ENCODE results near the gene EVPLL. TPM values are rescaled to one million over a fixed set of nuclear protein-coding genes. Genes with fewer than 3 reads are reported as not detected.
"Not testable (repeated sequence)": the region's sequence is repeated elsewhere in the genome, so short reads cannot be mapped to it uniquely, and the experiment has no call there.

EVPLL gene
- polyA plus RNA-seq, 1 of the 3 experiments (the other 2 are of a cell fraction) = not detected

DNA sequence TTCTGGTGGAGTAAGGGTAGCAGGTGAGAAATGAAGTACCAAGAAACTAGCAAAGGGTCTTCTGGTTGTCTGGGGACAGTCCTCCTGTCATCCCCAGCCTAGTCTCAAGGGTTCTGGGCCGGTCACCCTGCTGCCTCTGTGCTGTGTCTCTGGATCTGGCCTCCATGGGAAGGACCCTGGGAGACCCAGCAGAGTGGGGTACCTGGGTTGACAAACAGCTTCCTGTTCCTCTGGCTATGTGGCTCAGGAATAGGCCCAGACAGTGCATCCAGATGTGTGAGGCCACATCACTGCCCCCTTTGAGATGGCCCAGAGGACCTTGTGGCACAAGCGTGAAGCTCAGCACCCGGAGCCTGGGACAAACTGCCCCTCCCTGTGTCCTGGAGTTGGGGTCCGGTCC lies 10.7 kb downstream of the EVPLL start:
- H3K36me3 ChIP-seq (replicated peaks in 1 of 2; ENCODE audit: control insufficient read depth in 1 of 2, insufficient read depth in 2 of 2, low read length in 1 of 2); H4K20me1 ChIP-seq (ENCODE audit: insufficient read depth); POLR2A ChIA-PET; H3K27ac ChIP-seq (ENCODE audit: low read depth in 2 of 2, low read length in 1 of 2); H3K27me3 ChIP-seq (ENCODE audit: insufficient read depth); H3K4me2 ChIP-seq; H3K4me1 ChIP-seq (ENCODE audit: control insufficient read depth in 1 of 2, insufficient read depth in 2 of 2, low read depth in 1 of 2, low read length in 1 of 2); H3K9ac ChIP-seq; H3K9me3 ChIP-seq; DNase-seq; H3K79me2 ChIP-seq (ENCODE audit: insufficient read depth); H2AFZ ChIP-seq (ENCODE audit: low read depth); H3F3A ChIP-seq (replicated peaks; ENCODE audit: insufficient read depth); H3K9me2 ChIP-seq; H3K4me3 ChIP-seq (ENCODE audit: low read depth in 2 of 2, low read length in 1 of 2): not testable (repeated sequence)
- CTCF ChIA-PET = interaction anchor here (0.6 kb wide), 1 partner anchor 1570 kb away, joined by 3 read pairs; no protein-coding TSS in a partner anchor
- WGBS (ENCODE audit: low lambda C conversion rate) = 54% methylated on average over 3 of the region's 4 CpGs

DNA sequence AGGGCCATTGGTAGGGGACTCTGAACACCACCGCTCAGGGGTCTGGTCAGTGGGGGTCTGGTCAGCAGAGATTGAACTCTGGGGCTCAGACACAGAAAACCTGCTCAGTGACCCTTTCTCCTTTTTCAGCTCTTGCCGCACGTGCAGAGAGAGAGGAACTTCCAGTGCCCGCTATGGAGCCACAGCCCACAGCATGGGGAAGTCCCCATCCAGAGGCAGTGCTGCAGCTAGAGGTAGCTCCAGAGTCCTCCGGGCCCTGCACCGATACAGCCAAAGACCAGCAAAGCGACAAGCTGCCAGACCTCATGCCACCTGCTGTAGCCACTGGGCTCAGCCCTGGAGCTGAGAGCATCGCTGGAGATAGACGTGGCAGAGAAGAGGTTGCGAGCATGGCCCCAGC lies 11.2 kb downstream of the EVPLL start:
- H3K4me2 ChIP-seq; H4K20me1 ChIP-seq (ENCODE audit: insufficient read depth); H3K9ac ChIP-seq; H3K79me2 ChIP-seq (ENCODE audit: insufficient read depth); H3F3A ChIP-seq (replicated peaks; ENCODE audit: insufficient read depth); H3K9me3 ChIP-seq; H3K36me3 ChIP-seq (replicated peaks in 1 of 2; ENCODE audit: control insufficient read depth in 1 of 2, insufficient read depth in 2 of 2, low read length in 1 of 2); POLR2A ChIA-PET; CTCF ChIA-PET; DNase-seq; H3K4me3 ChIP-seq (ENCODE audit: low read depth in 2 of 2, low read length in 1 of 2); H2AFZ ChIP-seq (ENCODE audit: low read depth); H3K27me3 ChIP-seq (ENCODE audit: insufficient read depth); H3K27ac ChIP-seq (ENCODE audit: low read depth in 2 of 2, low read length in 1 of 2); H3K4me1 ChIP-seq (ENCODE audit: control insufficient read depth in 1 of 2, insufficient read depth in 2 of 2, low read depth in 1 of 2, low read length in 1 of 2); H3K9me2 ChIP-seq: not testable (repeated sequence)
- 71% methylated on average over 1 of the region's 10 CpGs for WGBS (ENCODE audit: low lambda C conversion rate)

DNA sequence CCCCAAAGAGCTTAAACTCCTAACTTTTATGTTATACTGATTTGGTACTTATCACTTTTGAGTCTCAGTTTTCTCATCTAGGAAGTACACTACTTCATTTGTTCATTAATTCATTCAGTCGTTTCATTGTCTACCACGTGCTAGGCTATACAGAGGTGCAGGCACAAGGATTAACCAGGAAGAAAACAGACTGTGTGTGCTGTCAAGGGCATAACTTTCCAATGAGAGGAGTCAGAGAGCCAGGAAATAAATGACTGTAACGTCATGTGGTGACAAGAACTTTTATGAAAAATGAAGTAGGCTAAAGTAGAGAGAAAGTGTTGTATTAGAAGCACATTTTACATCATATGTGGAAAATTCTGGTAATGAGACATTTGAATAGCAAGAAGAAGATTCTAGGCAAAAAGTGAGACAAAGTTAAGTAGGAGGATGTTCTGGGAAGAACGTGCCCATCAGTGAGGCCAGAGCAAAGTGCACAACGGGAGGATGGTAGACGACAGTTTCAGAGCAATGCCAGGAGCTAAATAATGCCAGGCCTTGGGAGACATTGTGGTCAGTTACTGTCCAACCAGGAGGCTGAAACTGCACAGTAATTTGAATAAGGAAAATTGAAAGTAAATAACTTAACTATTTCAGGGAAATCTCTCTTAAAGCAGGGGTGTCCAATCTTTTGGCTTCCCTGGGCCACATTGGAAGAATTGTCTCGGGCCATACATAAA lies 24.5 kb downstream of the EVPLL start:
- POLR2A ChIA-PET; H3K9ac ChIP-seq; H3K4me3 ChIP-seq (ENCODE audit: low read depth in 2 of 2, low read length in 1 of 2); H3K4me2 ChIP-seq; H3K9me2 ChIP-seq; H3K27ac ChIP-seq (ENCODE audit: low read depth in 2 of 2, low read length in 1 of 2); H3K4me1 ChIP-seq (ENCODE audit: control insufficient read depth in 1 of 2, insufficient read depth in 2 of 2, low read depth in 1 of 2, low read length in 1 of 2); H3F3A ChIP-seq (replicated peaks; ENCODE audit: insufficient read depth); DNase-seq; CTCF ChIA-PET; H4K20me1 ChIP-seq (ENCODE audit: insufficient read depth); H3K79me2 ChIP-seq (ENCODE audit: insufficient read depth); H3K36me3 ChIP-seq (replicated peaks in 1 of 2; ENCODE audit: control insufficient read depth in 1 of 2, insufficient read depth in 2 of 2, low read length in 1 of 2); H3K27me3 ChIP-seq (ENCODE audit: insufficient read depth); H3K9me3 ChIP-seq; H2AFZ ChIP-seq (ENCODE audit: low read depth): not testable (repeated sequence)
- WGBS (ENCODE audit: low lambda C conversion rate) = 62% methylated on average over 7 of the region's 7 CpGs

DNA sequence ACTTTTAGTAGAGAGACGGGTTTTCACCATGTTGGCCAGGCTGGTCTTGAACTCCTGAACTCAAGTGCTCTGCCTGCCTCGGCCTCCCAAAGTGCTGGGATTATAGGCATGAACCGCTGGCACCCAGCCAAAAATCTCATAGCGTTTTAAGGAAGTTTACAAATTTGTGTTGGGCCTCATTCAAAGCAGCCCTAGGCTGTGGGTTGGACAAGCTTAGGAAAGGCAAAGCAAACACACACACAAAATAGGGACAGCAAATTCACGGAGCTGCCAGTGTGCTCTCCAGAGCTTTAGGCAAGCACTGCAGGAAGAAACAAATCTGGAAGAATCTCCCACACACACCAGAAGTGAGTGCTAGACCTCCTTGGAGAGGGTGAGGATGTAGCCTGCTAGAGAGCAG lies 25.6 kb downstream of the EVPLL start:
- H3K27ac ChIP-seq (ENCODE audit: low read depth in 2 of 2, low read length in 1 of 2); H3K27me3 ChIP-seq (ENCODE audit: insufficient read depth); H3F3A ChIP-seq (replicated peaks; ENCODE audit: insufficient read depth); H3K36me3 ChIP-seq (replicated peaks in 1 of 2; ENCODE audit: control insufficient read depth in 1 of 2, insufficient read depth in 2 of 2, low read length in 1 of 2); H3K9ac ChIP-seq; H3K9me2 ChIP-seq; H2AFZ ChIP-seq (ENCODE audit: low read depth); H3K4me3 ChIP-seq (ENCODE audit: low read depth in 2 of 2, low read length in 1 of 2); H3K9me3 ChIP-seq; H3K4me1 ChIP-seq (ENCODE audit: control insufficient read depth in 1 of 2, insufficient read depth in 2 of 2, low read depth in 1 of 2, low read length in 1 of 2); DNase-seq; CTCF ChIA-PET; POLR2A ChIA-PET; H3K79me2 ChIP-seq (ENCODE audit: insufficient read depth); H3K4me2 ChIP-seq; H4K20me1 ChIP-seq (ENCODE audit: insufficient read depth): not testable (repeated sequence)
- 64% methylated on average over 1 of the region's 5 CpGs for WGBS (ENCODE audit: low lambda C conversion rate)

DNA sequence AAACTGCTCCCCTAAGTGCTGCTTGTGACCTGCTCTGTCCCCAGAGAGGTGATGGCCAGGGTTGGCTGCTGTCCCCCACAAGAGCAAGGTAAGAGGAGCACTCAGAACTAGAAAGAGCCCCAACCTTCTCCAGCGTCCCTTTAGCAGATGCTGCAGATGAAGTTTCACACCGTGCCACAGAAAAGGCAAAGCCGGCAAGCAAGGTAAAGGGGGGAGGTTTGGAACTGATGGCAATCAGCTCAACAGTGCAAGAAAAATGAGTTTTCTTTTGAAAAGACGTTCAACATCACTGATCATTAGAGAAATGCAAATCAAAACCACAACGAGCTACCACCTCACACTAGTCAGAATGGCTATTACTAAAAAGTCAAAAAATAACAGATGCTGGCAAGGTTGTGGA lies 26.0 kb downstream of the EVPLL start:
- H3K79me2 ChIP-seq (ENCODE audit: insufficient read depth); H3K4me3 ChIP-seq (ENCODE audit: low read depth in 2 of 2, low read length in 1 of 2); H3K4me2 ChIP-seq; H3K27ac ChIP-seq (ENCODE audit: low read depth in 2 of 2, low read length in 1 of 2); POLR2A ChIA-PET; H3K27me3 ChIP-seq (ENCODE audit: insufficient read depth); H3K4me1 ChIP-seq (ENCODE audit: control insufficient read depth in 1 of 2, insufficient read depth in 2 of 2, low read depth in 1 of 2, low read length in 1 of 2); H3K9ac ChIP-seq; H3K36me3 ChIP-seq (replicated peaks in 1 of 2; ENCODE audit: control insufficient read depth in 1 of 2, insufficient read depth in 2 of 2, low read length in 1 of 2); H3K9me3 ChIP-seq; CTCF ChIA-PET; H3F3A ChIP-seq (replicated peaks; ENCODE audit: insufficient read depth); H4K20me1 ChIP-seq (ENCODE audit: insufficient read depth); H2AFZ ChIP-seq (ENCODE audit: low read depth); H3K9me2 ChIP-seq; DNase-seq: not testable (repeated sequence)
- no CpG with 5 or more reads among the region's 5 CpGs for WGBS (ENCODE audit: low lambda C conversion rate)

DNA sequence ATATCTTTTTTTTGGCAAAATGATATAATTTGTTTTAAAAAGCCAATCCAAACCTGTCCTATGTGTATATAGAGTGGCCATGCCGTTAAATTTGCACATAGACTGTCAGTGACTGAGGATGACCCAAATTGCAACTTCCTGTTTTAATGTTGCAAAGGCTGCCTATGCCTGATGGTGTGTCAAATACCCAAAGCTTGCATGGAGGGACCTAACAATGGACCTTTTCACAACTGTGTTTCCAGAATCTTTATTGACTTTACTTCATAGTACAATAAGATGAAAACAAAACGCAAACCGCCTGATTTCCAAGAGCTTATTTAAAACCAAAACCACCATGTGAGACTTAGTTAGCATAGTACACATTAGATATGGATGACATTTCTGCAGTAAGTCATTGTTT lies 31.3 kb downstream of the EVPLL start:
- CTCF ChIA-PET; H3K36me3 ChIP-seq (replicated peaks in 1 of 2; ENCODE audit: control insufficient read depth in 1 of 2, insufficient read depth in 2 of 2, low read length in 1 of 2); H3K9me2 ChIP-seq; H3K79me2 ChIP-seq (ENCODE audit: insufficient read depth); H3K27ac ChIP-seq (ENCODE audit: low read depth in 2 of 2, low read length in 1 of 2); H3K27me3 ChIP-seq (ENCODE audit: insufficient read depth); H3F3A ChIP-seq (replicated peaks; ENCODE audit: insufficient read depth); H4K20me1 ChIP-seq (ENCODE audit: insufficient read depth); DNase-seq; H3K4me1 ChIP-seq (ENCODE audit: control insufficient read depth in 1 of 2, insufficient read depth in 2 of 2, low read depth in 1 of 2, low read length in 1 of 2); H3K9me3 ChIP-seq; H3K4me3 ChIP-seq (ENCODE audit: low read depth in 2 of 2, low read length in 1 of 2); H3K4me2 ChIP-seq; H3K9ac ChIP-seq; POLR2A ChIA-PET; H2AFZ ChIP-seq (ENCODE audit: low read depth): not testable (repeated sequence)
- WGBS (ENCODE audit: low lambda C conversion rate) = 84% methylated on average over 3 of the region's 3 CpGs

DNA sequence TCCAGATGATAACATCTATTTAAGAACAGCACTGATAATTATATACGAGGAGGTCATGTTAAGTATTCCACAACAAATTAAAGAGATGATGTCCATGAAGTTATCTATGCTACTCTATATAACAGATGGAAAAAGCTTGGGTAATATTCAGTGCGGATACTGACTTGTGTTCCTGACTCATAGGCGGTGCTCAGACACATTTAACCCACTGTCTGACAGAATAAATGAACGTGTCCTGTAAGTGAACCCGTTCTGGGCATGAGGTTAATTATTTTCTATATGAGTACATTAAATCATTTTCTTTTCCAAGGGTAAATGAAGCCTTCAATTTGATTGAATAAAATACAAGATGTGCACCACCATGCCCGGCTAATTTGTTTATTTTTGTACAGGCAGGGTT lies 31.7 kb downstream of the EVPLL start:
- POLR2A ChIA-PET; H3K9me2 ChIP-seq; H3F3A ChIP-seq (replicated peaks; ENCODE audit: insufficient read depth); H4K20me1 ChIP-seq (ENCODE audit: insufficient read depth); H3K79me2 ChIP-seq (ENCODE audit: insufficient read depth); H3K4me2 ChIP-seq; H3K4me3 ChIP-seq (ENCODE audit: low read depth in 2 of 2, low read length in 1 of 2); H3K9ac ChIP-seq; DNase-seq; CTCF ChIA-PET; H3K9me3 ChIP-seq; H3K36me3 ChIP-seq (replicated peaks in 1 of 2; ENCODE audit: control insufficient read depth in 1 of 2, insufficient read depth in 2 of 2, low read length in 1 of 2); H2AFZ ChIP-seq (ENCODE audit: low read depth); H3K27me3 ChIP-seq (ENCODE audit: insufficient read depth); H3K27ac ChIP-seq (ENCODE audit: low read depth in 2 of 2, low read length in 1 of 2); H3K4me1 ChIP-seq (ENCODE audit: control insufficient read depth in 1 of 2, insufficient read depth in 2 of 2, low read depth in 1 of 2, low read length in 1 of 2): not testable (repeated sequence)
- WGBS (ENCODE audit: low lambda C conversion rate) = 68% methylated on average over 6 of the region's 6 CpGs
